Prostate gland (tissue), 2 donors: Measurements from ENCODE around the gene KCNE5. TPM values are rescaled to one million over a fixed set of nuclear protein-coding genes. Genes with fewer than 3 reads are reported as not detected.

Experiments
- DNase-seq: peaks from one replicate; pipeline ENCODE4 v3.0.0-alpha.2; 2019; ENCODE audit warnings: low spot score
- H3K27ac ChIP-seq, 2 donors: fragments of 200-600 bp; sonication (generic); 2 replicates each; pipeline ENCODE4 v1.5.1; 2017 to 2019
- H3K27me3 ChIP-seq: fragments of 200-600 bp; sonication (generic); replicated peaks from 2 replicates; pipeline ENCODE4 v1.5.1; 2019; ENCODE audit not compliant: insufficient read depth
- H3K36me3 ChIP-seq, 2 donors: fragments of 200-600 bp; sonication (generic); 1 replicate in 1 of 2; 2 replicates in 1 of 2; pipeline versions ENCODE4 v1.5.1 to v1.8.1; 2017 to 2019
- H3K4me1 ChIP-seq: fragments of 200-600 bp; sonication (generic); replicated peaks from 2 replicates; pipeline ENCODE4 v1.5.1; 2019
- H3K4me3 ChIP-seq, 2 donors: fragments of 200-600 bp; sonication (generic); 2 replicates each; pipeline ENCODE4 v1.5.1; 2017 to 2019
- H3K9me3 ChIP-seq: fragments of 200-600 bp; sonication (generic); 2 replicates; pipeline ENCODE4 v1.5.1; 2017
- POLR2A ChIP-seq: fragments of 450-650 bp; IDR thresholded peaks from one replicate; pipeline ENCODE4 v1.6.1; 2016; ENCODE audit warnings: antibody characterized with exemption, mild to moderate bottlenecking
- POLR2AphosphoS5 ChIP-seq: sonication (generic); formaldehyde crosslinking; IDR thresholded peaks from one replicate; pipeline ENCODE4 v1.6.1; 2017; ENCODE audit warnings: antibody characterized with exemption
- WGBS: methylation state at CpG from one replicate; pipeline ENCODE4 v1.1.5; 2018; 5-methylcytosine and 5-hydroxymethylcytosine counted together
- intact Hi-C: fragments of 100-400 bp; cut with DNase I; formaldehyde crosslinking; loops from one replicate; pipeline ENCODE4 v1.14.2; 2022
- total RNA-seq, 2 donors: library from RNA; depleted of rRNA; stranded (reverse); fragments of >200 nt; gene quantifications; one replicate each; pipeline ENCODE4 v1.1.0, GENCODE V29; 2016
- TF ChIP-seq, protein P1 (sequence below), 4 experiments: fragments of 200-600 bp in 2 of 4; fragments of 450-650 bp in 2 of 4; sonication (generic) in 2 of 4; IDR thresholded peaks; 1 replicate in 3 of 4; 2 replicates in 1 of 4; pipeline ENCODE4 v1.5.1; 2016 to 2019; ENCODE audit warnings: antibody characterized with exemption in 4 of 4, mild to moderate bottlenecking in 2 of 4, moderate library complexity in 2 of 4

The KCNE5 gene
- total RNA-seq, 2 donors from 2014 or later: not detected

DNA sequence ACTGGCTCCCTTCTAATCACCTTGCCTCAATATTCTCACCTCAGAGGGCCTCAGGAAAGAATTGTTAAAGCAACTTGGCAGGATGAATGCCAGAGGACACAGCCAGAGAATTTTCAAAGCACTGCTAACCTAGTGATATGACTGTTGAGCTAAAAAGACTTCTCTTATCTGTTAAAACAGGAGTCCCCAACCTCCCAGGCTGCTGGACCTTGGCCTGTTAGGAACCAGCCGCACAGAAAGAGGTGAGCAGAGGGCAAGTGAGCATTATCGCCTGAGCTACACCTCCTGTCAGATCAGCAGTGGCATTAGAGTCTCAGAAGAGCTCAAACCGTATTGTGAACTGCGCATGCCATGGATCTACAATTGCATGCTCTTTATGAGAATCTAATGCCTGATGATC lies 1.7 kb upstream of the KCNE5 start:
- no peak for TF ChIP-seq POLR2A
- TF ChIP-seq, protein P1, sequence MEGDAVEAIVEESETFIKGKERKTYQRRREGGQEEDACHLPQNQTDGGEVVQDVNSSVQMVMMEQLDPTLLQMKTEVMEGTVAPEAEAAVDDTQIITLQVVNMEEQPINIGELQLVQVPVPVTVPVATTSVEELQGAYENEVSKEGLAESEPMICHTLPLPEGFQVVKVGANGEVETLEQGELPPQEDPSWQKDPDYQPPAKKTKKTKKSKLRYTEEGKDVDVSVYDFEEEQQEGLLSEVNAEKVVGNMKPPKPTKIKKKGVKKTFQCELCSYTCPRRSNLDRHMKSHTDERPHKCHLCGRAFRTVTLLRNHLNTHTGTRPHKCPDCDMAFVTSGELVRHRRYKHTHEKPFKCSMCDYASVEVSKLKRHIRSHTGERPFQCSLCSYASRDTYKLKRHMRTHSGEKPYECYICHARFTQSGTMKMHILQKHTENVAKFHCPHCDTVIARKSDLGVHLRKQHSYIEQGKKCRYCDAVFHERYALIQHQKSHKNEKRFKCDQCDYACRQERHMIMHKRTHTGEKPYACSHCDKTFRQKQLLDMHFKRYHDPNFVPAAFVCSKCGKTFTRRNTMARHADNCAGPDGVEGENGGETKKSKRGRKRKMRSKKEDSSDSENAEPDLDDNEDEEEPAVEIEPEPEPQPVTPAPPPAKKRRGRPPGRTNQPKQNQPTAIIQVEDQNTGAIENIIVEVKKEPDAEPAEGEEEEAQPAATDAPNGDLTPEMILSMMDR (IDR thresholded peaks at IDR 0.05): no peak
- TF ChIP-seq POLR2AphosphoS5: no peak
- no peak for DNase-seq
- Histone ChIP-seq H3K9me3 (no peaks in the 10 kb centered on the region), H3K36me3 (no peaks in the 10 kb centered on the region), H3K4me3 (no peak overlapping the region), H3K27ac (no peak overlapping the region), H3K4me1 (no peaks in the 10 kb centered on the region), H3K27me3 (no peaks in the 10 kb centered on the region)
- intact Hi-C loops: no loop called here
- WGBS: 98% methylated on average over 4 of the region's 4 CpGs

DNA sequence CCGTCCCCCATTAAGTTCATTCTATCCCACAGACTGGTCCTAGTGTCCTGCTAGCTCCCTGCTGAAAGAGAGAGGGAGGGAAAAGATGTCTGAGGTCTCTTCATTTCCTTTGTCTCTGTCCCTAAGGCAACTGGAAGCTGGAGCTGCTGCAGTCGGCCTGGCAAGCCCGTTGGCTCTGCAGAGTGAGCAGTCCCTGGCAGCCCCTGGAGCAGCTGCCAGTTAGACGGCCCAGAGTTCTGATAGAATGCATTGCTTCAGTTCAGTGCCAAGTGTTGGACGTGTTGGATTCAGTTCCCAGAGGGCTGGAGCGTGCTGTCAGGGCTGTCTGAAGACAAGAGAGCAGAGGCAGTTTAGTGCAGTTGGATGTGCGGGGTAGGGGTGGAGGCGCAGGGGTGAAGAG lies 975 bp downstream of the KCNE5 start:
- TF ChIP-seq POLR2AphosphoS5 (no peak), POLR2A (no peak)
- TF ChIP-seq, protein P1 (IDR thresholded peaks at IDR 0.05): no peak
- H3K4me1 ChIP-seq: no peaks in the 10 kb centered on the region
- WGBS: 80% methylated on average over 8 of the region's 8 CpGs
- H3K27ac ChIP-seq: no peak overlapping the region
- no peaks in the 10 kb centered on the region for H3K36me3 ChIP-seq
- H3K9me3 ChIP-seq: no peaks in the 10 kb centered on the region
- intact Hi-C loops: no loop called here
- H3K27me3 ChIP-seq: no peaks in the 10 kb centered on the region
- no peak for DNase-seq
- no peak overlapping the region for H3K4me3 ChIP-seq

DNA sequence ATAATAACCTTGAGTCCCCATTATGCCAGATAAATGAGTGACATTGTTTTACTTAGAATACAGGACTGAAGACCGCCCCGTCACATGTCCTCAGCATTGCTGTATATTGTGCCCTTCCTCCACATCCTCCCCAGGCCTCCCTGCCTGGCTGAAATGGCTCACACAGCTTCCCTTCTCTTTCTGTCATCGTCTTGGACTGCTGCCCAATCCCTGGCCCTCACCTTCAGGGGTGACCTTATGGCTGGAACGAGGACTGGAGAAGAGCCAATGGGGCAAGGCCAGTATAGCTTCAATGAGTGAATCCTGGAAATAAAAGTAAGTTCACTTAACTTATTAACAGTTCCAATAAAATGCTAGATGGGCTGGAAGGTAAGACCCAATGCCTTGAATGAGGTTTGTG lies 2.7 kb downstream of the KCNE5 start:
- H3K36me3 ChIP-seq: no peaks in the 10 kb centered on the region
- H3K27me3 ChIP-seq: no peaks in the 10 kb centered on the region
- no peak overlapping the region for H3K4me3 ChIP-seq
- no peak for DNase-seq
- H3K4me1 ChIP-seq: no peaks in the 10 kb centered on the region
- WGBS: 94% methylated on average over 4 of the region's 4 CpGs
- no peak overlapping the region for H3K27ac ChIP-seq
- intact Hi-C loops: no loop called here
- no peaks in the 10 kb centered on the region for H3K9me3 ChIP-seq
- no peak for TF ChIP-seq POLR2AphosphoS5
- TF ChIP-seq, protein P1 (IDR thresholded peaks at IDR 0.05): no peak
- TF ChIP-seq POLR2A: no peak

DNA sequence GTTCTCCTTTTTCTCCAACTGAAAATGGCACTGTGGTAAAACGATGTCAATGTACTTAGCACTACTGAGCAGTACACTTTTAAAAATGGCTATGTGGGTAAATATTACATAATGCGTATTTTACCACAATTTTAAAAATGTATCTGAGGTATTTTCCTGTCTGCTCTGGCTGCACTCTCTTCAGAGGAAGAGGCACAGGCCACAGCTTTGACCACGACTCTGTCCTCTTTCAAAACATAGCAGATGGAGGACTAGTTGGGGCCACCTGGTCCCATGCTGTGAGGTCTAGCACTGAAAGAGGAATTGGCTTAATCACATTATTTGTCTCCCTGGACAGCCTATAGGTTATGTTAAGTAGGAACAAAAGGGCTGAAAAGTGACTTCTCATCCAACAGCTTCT lies 5.2 kb downstream of the KCNE5 start:
- WGBS: 76% methylated on average over 3 of the region's 3 CpGs
- H3K4me3 ChIP-seq: no peak overlapping the region
- TF ChIP-seq POLR2A (no peak), POLR2AphosphoS5 (no peak)
- TF ChIP-seq, protein P1 (IDR thresholded peaks at IDR 0.05): no peak
- H3K27me3 ChIP-seq: no peaks in the 10 kb centered on the region
- no peaks in the 10 kb centered on the region for H3K9me3 ChIP-seq
- H3K4me1 ChIP-seq: no peaks in the 10 kb centered on the region
- no peak for DNase-seq
- no peak overlapping the region for H3K27ac ChIP-seq
- intact Hi-C loops: no loop called here
- H3K36me3 ChIP-seq: no peaks in the 10 kb centered on the region

- no peak overlapping the region for H3K4me3 ChIP-seq
- intact Hi-C loops: no loop called here
- DNase-seq: no peak
- no peak for TF ChIP-seq POLR2A
- TF ChIP-seq, protein P1 (IDR thresholded peaks at IDR 0.05): no peak
- TF ChIP-seq POLR2AphosphoS5: no peak
- no peak overlapping the region for H3K27ac ChIP-seq
- 67% methylated on average over 6 of the region's 6 CpGs for WGBS
- H3K27me3 ChIP-seq: no peaks in the 10 kb centered on the region
- no peaks in the 10 kb centered on the region for H3K4me1 ChIP-seq
- no peaks in the 10 kb centered on the region for H3K36me3 ChIP-seq
- no peaks in the 10 kb centered on the region for H3K9me3 ChIP-seq
Observed at GRCh38 chrX:109614951-109615350, 10.0 kb downstream of the KCNE5 start.
